GM12873 (cell line): ENCODE measurements around the gene MEGF11.

Source experiments
- CTCF ChIP-seq: IDR thresholded peaks from 2 replicates; pipeline ENCODE4 v1.5.1; 2012; ENCODE audit warnings: low read depth, mild to moderate bottlenecking, moderate library complexity, low read length, control low read depth; ENCODE audit not compliant: insufficient read depth; ENCODE audit errors: missing control alignments

The MEGF11 gene

DNA sequence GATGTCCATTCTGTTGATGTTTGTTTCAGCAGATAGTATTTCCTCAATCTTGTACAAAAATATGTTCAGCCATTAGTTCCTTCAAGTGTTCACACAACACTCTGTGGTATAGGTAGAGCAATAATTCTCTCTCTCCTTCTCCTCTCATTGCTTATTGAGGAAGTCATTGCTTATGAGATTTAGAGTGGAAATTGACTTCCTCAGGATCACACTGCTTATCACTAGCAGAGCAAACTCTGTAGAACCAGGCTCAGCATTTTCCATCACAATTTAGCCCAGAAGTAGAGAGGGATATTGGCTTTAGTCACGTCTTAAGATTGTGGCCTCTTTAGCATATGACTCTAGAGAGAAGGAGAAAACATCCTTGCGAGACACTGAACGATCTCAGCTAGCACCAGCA, 353.1 kb downstream of the MEGF11 start:
- TF ChIP-seq CTCF = no peak

- TF ChIP-seq CTCF = no peak
Measured at GRCh38 chr15:65896236-65896635, 357.3 kb downstream of the MEGF11 start.

GRCh38 chr15:65893060-65893459, 360.5 kb downstream of the MEGF11 start:
- no peak for TF ChIP-seq CTCF

GRCh38 chr15:65888981-65889380, 364.6 kb downstream of the MEGF11 start:
- no peak for TF ChIP-seq CTCF

GRCh38 chr15:65887565-65887964, 366.0 kb downstream of the MEGF11 start:
- no peak for TF ChIP-seq CTCF

- no peak for TF ChIP-seq CTCF
Measured at GRCh38 chr15:65885668-65886218, 367.8 kb downstream of the MEGF11 start.

DNA sequence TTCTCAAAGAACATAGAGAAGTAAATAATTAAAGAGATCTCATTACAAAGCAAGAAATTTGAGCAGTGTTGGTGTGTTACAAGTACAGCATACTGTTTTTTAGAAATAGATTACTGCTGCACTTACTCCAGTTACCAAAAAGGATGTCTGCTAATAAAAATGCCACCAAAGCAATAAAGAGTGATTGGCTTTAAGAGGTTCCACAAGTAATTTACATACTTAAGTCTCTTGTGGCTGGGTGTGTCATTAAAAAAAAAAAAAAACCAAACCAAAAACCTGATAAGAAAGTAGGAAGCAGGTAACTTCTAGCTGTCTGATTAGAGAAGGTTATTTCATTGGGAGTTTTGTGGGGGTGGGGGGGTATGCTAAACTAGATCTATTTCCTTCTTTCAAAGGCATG, 369.0 kb downstream of the MEGF11 start:
- TF ChIP-seq CTCF = no peak

GRCh38 chr15:65883571-65883970, 370.0 kb downstream of the MEGF11 start:
- TF ChIP-seq CTCF = no peak
